HG03196 (cell line): ENCODE results near the gene PTGDS.
A peak's percentile ranks its signal among the peaks of the same experiment; 100 is the strongest.
"Not testable (repeated sequence)": the region's sequence is repeated elsewhere in the genome, so short reads cannot be mapped to it uniquely, and the experiment has no call there.

Experiments used
- ATAC-seq: cut with Tn5 transposase; IDR thresholded peaks from one replicate; pipeline ENCODE4 v1.9.1; 2021; ENCODE audit not compliant: unreplicated experiment

The PTGDS gene

DNA sequence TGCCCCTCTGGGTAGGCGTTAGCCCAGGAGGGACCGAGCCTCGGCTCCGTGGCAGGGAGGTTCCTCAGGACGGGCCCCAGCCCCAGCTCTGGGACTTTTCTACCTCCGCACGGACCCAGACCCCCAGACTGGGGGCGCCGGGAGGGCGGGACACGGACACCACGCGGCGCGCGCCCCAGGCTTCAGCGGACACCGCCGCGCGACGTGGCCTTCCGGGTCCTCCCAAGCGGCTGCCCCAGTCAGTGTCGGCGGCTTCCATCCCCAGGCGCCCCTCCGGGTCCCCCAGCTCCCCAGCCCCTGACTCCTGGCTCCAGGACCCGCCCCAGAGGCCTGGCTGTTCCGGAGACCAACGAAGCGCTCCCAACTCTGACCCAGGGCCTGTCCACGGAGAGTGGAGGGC is 8.5 kb downstream of the PTGDS start:
- no peak for ATAC-seq

DNA sequence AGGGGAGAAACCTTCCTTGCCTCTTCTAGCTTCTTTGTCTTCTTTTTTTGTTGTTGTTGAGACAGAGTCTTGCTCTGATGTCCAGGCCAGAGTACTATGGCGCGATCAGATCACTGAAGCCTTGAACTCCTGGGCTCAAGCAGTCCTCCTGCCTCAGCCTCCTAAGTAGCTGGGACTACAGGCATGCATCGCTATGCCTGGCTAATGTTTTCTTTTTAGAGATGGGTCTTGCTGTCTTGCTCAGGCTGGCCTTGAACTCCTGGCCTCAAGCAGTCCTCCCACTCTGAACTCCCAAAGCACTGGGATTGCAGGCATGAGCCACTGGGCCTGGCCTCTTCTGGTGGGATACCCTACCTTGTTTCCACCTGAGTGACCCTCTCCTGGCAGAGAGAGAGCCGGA is 11.6 kb downstream of the PTGDS start:
- no peak for ATAC-seq

DNA sequence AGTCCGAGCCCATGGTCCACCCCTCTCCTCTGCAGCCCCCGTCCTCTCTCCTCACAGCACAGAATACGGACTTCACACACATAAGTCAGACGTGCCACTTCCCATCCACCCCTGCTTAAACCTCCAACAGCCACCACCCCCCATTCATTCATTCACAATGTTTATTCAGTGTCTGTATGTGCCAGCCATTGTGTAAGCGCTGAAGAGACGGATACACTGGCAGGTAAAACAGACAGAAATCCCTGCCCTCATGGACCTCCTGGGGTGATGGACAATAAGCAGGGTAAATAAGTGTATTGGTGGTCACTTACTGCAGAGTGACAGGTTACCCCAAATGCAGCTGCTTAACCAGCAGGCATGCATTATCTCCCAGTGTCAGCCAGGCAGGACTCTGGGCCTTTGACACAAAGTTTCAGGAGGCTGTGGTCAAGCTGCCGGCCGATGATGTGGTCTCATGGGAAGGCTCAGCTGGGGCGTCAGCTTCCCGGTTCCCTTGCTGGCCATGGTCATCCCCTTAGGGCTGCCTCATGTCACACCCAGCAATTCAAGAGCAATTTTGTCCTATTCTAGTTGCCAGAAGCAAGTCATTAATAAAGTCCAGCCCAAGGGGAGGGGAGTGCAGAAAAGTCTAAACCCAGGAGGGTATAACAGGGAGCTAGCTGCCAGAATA is 13.1 kb downstream of the PTGDS start:
- no peak for ATAC-seq

DNA sequence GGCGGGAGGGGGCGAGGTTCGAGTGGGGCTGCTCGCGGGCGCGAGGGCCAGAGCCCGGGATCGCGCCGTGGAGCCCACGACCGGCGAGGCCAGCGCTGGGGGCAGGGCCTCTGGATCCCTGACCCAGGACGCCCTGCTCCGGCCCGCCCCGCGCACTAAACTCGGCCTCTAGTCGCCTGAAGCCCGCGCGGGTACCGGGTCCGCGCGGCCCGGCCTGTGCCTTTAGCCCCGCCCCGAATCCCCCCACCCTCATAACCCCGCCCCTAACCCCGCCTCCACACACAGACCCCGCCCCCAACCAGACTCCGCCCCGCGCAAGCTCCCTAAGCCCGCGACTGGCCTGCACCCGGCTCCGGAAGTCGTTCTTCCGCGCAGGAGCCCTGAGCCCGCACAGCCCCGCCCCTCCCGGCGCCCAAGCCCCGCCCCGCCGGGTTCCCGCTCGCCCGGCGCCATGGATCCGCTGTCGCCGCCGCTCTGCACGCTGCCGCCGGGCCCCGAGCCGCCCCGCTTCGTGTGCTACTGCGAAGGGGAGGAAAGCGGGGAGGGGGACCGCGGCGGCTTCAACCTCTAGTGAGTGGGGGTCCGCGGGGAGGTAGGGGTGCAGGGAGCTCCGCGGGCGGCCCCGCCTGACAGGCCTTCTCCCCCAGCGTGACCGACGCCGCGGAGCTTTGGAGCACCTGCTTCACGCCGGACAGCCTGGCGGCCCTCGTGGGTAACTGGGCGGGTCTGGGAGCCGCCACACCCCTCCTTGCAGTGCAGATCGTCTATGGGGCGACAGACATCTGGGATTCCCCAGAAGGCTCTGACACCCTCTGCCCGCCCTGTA is 14.9 kb downstream of the PTGDS start, which contains the start of gene PAXX:
TSS of gene PAXX (plus strand) at position 430 of the 826 bp plus-strand sequence. CDS start at position 452, 22 bp downstream.
- peak; percentile 67 for ATAC-seq

DNA sequence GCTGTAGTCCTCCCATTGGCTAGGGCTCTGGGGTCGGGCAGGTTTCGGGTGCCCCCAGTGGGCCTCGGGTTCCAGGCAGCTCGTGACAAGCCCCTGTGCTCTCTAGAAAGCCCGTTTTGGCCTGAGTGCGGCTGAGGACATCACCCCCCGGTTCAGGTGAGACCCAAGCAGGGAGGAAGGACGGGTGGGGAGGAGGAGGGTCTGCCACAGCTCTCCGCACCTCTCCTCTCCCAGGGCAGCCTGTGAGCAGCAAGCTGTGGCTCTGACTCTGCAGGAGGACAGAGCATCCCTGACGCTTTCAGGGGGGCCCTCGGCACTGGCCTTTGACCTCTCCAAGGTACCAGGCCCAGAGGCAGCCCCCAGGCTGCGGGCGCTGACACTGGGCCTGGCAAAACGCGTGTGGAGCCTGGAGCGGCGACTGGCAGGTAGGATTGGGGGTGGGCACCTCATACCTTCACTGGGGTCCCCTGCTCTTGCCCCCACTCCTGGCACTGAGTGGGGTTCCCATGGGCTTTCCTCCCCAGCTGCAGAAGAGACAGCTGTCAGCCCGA is 15.6 kb downstream of the PTGDS start:
- ATAC-seq = no peak

DNA sequence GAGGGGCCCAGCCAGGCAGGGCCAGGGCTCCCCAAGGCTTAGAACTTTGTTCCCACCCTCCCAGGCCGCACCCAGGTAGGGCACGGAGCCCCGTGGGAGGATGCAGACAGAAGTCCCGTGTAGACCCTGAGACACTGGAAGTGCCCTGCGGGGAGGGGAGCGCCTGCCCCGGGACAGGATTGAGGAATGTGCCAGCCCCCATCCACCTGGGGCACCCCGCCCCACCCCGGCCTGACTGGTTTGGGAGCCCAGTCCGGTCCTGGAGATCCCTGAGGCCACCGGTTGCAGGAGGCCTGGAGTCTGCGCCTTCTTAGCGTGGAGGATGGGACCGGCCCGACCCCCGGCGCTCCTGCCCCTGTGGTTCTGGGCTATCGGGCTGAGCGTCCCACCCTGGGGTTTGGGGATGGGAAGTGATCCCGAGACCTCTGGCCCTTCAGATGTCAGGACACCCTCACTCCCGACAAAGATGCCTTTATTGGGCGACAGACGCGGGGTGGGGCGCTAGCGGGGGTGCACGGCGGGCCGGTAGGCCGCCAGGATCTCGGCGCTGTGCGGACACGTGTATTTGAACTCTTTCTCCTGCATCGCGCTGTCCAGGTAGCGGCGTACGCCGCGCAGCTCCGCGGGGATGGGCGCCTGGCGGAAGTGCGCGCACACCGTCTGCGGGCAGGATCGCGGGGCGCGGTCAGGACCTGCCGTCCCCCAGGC is 17.0 kb downstream of the PTGDS start:
- ATAC-seq = no peak

DNA sequence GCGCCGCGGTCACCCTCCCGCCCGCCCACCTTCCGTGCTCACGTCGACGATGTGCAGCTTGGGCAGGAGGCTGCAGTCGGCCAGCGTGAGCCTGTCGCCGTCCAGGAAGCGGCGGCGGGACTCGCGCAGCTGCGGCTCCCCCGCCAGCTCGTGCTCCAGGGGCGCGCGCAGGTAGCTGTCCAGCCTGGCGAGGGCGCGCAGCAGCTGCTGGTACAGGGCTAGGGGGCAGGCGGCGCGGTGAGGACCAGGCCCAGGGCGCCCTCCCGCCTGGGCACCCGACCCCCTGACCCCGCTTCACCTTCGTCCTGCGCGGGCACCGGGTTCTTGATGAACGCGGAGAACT is 17.6 kb downstream of the PTGDS start:
- no peak for ATAC-seq

DNA sequence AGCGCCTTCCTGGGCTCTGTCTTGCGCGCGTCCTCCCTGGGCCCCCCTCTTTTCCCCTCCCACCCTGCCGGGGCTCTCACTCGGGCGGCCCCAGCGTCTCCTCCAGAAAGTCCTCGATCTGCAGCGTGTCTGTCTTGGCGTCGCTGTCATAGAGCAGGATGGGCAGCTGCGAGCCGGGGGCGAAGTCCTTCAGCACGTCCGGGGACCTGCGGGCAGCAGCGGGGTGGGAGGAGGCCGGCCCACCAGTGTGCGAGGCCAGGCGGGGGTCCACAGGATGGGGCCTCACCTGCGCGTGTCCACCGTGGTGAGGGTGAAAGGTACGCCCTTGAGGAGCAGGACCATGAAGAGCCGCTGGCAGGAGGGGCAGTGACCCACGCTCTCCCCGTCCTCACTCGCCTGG is 18.1 kb downstream of the PTGDS start:
- no peak for ATAC-seq

DNA sequence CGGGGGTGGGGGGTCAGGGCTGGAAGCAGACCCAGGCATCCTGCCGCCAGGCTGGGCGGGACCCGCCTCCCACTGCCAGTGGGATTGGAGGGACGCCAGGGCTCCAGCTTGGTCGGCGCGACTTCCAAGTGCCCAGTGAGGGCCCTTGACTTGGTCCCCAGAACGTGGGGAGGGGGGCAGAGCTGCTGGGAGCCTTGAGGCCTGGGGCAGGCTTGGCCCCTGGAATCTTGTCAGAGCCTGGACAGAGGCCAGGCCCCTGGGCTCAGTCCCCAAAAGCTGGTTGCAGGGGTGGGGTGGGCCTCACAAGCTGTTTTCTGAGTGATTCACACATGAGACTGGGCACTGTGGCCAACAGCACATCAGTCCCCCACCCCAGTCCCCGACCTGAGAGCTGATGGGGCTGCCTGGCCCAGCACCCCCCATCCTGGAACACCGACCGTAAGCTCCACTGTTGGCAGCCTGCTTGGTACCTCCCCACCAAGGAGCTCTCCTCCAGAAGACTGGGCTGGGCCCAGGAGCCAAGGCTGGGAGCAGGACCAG is 18.5 kb downstream of the PTGDS start:
- ATAC-seq = no peak

DNA sequence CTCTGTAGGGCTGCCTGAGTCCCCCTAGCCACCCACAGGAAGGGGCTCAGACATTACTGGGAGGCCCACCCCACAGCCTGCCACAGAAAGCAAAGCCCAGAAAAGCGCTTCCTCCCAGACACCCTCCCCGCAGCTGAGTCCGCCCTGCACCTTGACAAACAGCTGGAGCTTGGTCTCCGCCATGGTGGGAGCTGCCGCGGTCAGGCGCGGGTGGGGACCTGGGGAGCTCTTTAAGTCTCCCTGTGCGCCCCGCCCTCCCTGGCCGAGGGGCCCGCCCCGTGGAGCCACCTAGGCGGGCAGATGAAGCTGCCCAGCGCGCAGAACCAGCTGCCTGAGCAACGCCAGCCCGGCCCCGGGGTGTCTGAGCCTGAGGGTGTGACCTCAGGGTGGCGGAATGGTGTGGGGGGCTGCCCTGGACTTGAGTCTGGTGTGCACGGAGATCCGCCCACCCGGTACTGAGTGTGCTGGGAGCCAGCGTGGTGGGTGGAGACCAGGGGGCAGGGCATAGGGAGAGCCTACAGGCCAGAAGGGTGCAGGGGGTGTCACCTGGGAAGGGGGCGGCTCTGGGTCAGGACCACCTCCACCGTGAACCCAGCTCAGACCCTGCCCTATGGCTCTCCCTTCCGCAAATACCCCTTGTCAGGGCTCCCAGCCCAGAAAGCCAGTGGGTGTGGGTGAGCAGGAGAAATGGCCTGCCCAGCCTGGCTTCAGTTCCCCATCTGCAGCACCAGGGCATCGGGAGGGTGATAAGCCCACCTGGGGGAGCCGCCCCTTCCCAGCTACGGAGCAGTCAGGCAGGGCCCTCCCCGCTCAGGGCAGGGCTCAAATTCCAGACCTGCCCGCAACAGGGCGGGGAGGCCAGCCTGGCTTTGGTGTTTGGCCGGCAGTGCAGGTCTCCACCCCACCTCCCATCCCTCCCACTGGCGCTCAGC is 19.3 kb downstream of the PTGDS start, which contains the start of gene CLIC3:
TSS of gene CLIC3 (minus strand) at position 208 of the 932 bp plus-strand sequence. CDS start at position 183, 25 bp downstream.
- ATAC-seq = no peak

DNA sequence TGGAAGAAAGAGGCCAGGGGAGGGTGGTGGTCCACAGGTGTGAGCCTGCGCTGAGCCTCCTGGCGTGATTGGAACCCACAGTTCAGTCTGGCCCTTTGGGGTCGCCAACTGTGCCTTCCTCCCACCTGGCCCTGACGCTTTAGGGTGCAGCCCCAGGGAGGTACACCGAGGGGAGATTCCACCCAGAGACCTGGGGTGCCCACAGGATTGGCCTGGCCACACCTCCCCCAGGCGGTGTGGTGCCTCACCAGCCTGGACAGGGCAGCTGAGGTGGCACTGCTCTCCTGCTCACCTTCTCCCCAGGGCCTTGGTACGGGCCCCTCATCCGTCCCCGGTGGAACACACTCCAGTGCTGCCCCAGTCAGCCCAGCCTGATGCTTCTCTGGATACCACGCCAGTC is 20.1 kb downstream of the PTGDS start:
- ATAC-seq = no peak

DNA sequence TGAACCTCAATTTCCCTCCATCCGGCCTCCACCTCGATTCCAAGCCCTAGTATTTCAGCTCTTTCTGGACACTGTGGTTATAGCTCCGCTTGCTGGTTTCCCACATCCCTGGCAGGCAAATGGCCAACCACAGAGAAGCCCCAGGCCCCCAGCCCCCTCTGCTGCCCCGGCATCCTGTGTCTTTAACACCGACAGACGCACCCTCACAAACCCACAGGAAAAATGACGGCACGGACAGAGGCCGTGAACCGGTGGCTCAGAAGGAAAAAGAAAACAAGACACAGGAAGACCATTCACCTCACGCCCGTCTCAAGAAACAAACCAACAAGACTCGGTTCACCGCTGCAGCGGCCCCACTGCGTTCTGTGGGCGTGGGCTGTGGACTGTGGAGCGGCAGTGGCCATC is 20.5 kb downstream of the PTGDS start:
- ATAC-seq = no peak

DNA sequence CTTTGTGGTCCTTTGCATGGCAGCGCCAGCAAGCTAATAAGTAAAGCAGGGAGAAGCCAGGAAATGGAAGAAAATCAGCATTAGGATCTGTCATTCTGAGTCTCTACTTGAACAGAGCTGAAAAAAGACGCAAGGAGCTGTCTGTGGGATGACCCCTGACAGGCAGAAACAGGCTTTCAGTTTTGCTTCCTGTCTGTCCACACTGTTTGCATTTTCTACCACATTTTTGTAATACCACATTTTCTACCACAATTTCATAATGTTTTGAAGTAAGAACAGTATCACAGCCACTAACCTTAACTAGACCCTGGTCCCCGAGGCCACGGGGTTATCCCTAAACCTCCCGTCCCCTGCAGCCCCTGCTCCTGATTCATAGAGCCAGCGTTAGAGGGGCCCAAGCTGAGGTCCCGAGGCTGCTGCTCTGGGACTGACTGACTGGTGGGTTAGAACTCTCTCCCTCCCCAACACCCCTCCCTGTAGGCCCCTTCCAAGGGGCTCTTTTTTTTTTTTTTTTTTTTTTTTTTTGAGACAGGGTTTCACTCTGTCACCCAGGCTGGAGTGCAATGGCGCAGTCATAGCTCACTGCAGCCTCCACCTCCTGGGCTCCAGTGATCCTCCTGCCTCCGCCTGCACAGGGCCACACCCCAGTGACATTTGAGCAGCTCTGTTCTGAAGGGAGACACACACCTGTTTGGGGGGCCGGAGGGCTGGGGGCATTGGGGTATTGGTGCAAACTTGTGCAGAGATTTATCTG is 23.1 kb downstream of the PTGDS start:
- ATAC-seq = peak; percentile 72

DNA sequence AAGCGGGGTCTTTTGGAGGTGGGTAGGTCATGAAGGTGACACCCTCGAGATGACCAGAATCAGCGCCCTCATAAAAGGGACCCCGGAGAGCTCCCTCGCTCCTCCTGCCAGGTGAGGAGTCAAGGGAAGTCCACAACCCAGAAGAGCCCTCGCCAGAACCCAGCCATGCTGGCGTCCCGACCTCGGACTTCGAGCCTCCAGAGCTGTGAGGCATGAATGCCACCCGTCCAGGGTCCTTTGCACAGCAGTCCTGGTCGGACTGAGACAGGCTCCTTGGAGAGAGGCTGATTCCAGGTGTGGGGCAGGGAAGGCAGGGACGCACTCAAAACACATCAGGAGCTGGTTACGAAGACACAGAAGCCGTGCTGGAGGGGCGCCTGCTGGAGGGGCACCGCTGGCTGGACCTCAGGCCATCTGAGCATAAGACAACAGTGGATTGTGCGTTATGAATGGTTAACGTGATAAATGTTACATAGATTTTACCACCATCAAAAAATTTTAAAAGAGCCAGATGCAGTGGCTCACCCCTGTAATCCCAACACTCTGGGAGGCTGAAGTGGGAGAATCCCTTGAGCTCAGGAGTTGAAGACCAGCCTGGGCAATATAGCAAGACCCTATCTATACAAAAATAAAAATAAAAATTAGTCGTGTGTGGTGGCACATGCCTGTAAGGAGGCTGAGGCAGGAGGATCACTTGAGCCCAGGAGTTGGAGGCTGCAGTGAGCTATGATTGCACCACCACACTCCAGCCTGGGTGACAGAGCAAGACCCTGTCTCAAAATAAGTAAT is 24.7 kb downstream of the PTGDS start:
- ATAC-seq = no peak

DNA sequence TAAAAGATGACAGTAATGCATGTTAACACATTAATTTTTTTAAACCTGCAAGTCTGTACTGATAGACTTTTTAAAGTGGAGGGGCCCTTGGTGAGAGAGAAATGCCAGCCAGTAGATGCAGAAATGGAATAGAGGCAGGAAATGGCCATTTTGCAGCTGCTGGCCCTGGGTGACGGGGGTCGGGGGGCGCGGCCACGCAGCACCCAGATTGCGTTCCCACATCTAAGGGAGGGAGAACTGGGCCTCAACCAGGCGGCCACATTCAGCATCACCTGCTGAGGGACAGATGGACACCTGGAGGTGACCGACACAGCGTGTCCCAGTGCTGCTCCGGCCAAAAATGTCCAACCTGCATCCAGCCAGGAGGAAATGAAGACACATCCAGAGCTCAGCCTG is 25.3 kb downstream of the PTGDS start:
- no peak for ATAC-seq

DNA sequence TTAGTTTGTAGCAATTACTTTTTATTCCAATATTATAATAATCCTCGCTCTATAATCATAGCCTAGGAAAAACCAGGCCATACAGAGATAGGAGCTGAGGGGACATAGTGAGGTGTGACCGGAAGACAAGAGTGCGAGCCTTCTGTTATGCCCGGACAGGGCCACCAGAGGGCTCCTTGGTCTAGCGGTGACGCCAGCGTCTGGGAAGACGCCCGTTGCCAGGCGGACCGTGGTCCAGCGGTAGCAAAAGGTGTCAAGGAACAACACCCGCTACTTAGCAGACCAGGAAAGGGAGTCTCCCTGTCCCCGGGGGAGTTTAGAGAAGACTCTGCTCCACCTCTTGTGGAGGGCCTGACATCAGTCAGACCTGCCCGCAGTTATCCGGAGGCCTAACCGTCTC is 27.0 kb downstream of the PTGDS start:
- ATAC-seq = not testable (repeated sequence)

DNA sequence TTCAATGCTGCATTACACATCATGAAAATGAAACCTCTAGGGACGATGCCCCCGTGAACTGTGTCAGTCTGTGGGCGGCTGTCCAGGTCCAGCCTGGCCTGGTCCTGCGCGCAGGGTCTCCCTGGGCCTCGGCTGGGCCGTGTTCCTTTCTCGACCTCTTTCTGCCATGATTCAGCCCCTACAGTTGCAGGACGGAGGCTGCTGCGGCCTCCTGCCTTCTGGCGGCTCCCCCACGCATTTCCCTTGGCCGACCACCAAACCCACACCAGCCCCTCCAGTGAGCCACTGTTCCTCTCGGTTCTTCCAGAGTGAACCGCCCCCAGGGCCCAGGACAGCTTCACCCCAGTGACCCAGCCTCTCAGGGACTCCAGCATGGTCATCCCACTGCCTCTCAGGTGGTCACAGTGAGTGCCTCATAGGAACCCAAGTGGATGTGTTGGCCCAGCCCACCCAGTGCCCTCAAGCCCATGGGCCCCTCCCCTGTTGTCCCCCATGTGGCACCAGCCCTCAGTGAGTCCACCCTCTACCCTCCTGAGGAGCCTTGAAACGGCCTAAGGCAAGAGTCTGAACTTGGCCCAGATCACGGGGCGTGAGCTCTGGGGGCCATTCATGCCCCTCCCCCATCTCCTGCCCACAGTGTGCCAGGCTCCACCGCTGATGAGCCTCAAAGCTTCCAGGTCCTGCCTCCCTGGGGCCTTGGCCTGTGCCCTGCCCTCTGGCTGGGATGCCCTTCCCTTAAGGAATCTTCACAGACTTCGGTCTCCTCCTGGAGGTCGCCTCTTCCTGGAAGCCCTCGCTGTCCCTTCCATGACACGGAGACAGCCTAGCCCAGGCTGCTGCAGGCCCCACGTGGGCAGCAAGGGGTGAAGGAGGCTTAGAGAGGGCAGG is 29.1 kb downstream of the PTGDS start:
- no peak for ATAC-seq
